Prostate gland (tissue), 2 donors: ENCODE data around the gene HDAC1. TPM values are rescaled to one million over a fixed set of nuclear protein-coding genes. Genes with fewer than 3 reads are reported as not detected.
"Not testable (repeated sequence)": the region's sequence is repeated elsewhere in the genome, so short reads cannot be mapped to it uniquely, and the experiment has no call there.

Source experiments
- DNase-seq: peaks from one replicate; pipeline ENCODE4 v3.0.0-alpha.2; 2019; ENCODE audit warnings: low spot score
- H3K27ac ChIP-seq, 2 donors: fragments of 200-600 bp; sonication (generic); 2 replicates each; pipeline ENCODE4 v1.5.1; 2017 to 2019
- H3K27me3 ChIP-seq: fragments of 200-600 bp; sonication (generic); replicated peaks from 2 replicates; pipeline ENCODE4 v1.5.1; 2019; ENCODE audit not compliant: insufficient read depth
- H3K36me3 ChIP-seq, 2 donors: fragments of 200-600 bp; sonication (generic); 1 replicate in 1 of 2; 2 replicates in 1 of 2; pipeline versions ENCODE4 v1.5.1 to v1.8.1; 2017 to 2019
- H3K4me1 ChIP-seq: fragments of 200-600 bp; sonication (generic); replicated peaks from 2 replicates; pipeline ENCODE4 v1.5.1; 2019
- H3K4me3 ChIP-seq, 2 donors: fragments of 200-600 bp; sonication (generic); 2 replicates each; pipeline ENCODE4 v1.5.1; 2017 to 2019
- H3K9me3 ChIP-seq: fragments of 200-600 bp; sonication (generic); 2 replicates; pipeline ENCODE4 v1.5.1; 2017
- POLR2A ChIP-seq: fragments of 450-650 bp; IDR thresholded peaks from one replicate; pipeline ENCODE4 v1.6.1; 2016; ENCODE audit warnings: antibody characterized with exemption, mild to moderate bottlenecking
- POLR2AphosphoS5 ChIP-seq: sonication (generic); formaldehyde crosslinking; IDR thresholded peaks from one replicate; pipeline ENCODE4 v1.6.1; 2017; ENCODE audit warnings: antibody characterized with exemption
- WGBS: methylation state at CpG from one replicate; pipeline ENCODE4 v1.1.5; 2018; 5-methylcytosine and 5-hydroxymethylcytosine counted together
- intact Hi-C: fragments of 100-400 bp; cut with DNase I; formaldehyde crosslinking; loops from one replicate; pipeline ENCODE4 v1.14.2; 2022
- total RNA-seq, 2 donors: library from RNA; depleted of rRNA; stranded (reverse); fragments of >200 nt; gene quantifications; one replicate each; pipeline ENCODE4 v1.1.0, GENCODE V29; 2016
- TF ChIP-seq, protein P1 (sequence below), 4 experiments: fragments of 200-600 bp in 2 of 4; fragments of 450-650 bp in 2 of 4; sonication (generic) in 2 of 4; IDR thresholded peaks; 1 replicate in 3 of 4; 2 replicates in 1 of 4; pipeline ENCODE4 v1.5.1; 2016 to 2019; ENCODE audit warnings: antibody characterized with exemption in 4 of 4, mild to moderate bottlenecking in 2 of 4, moderate library complexity in 2 of 4

HDAC1 gene
- total RNA-seq, 2 donors from 2014 or later: 85.8 to 98.0 TPM

DNA sequence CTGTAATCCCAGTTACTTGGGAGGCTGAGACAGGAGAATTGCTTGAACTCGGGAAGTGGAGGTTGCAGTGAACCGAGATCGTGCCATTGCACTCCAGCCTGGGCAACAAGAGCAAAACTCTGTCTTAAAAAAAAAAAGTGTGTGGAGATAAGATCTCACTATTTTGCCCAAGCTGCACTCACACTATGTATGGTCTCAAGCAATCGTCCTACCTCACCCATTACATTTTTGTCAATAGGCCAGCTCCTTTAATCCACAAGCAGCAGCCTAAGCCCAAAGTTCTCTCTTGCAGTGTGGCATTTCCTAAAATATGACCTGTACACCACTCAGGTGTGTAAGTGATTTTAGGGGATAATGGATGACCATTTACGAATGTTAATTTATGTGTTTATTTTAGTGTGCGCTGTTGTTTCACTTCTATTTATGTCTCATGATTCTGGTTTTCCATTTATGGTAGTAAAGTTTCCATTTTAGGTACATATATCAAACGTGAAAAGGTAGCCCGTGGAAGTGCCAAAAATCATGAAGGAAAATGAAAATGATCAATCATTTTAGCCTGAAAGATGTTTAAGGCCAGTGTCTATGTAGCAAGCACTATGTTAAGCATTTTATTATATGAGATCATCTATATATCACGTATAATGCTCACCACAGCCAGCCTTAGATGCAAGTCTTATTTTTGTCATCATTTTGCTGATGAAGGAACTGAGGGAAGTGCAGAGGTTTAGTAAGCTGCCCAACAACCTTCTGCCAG is 35.2 kb upstream of the HDAC1 start:
- Histone ChIP-seq H3K27me3 (no peaks in the 10 kb centered on the region), H3K4me1 (no peaks in the 10 kb centered on the region), H3K27ac (no peak overlapping the region), H3K9me3 (no peaks in the 10 kb centered on the region), H3K4me3 (no peak overlapping the region), H3K36me3 (no peaks in the 10 kb centered on the region)
- WGBS: 67% methylated on average over 9 of the region's 9 CpGs
- intact Hi-C loops: no loop called here
- DNase-seq: no peak
- no peak for TF ChIP-seq POLR2A
- TF ChIP-seq, protein P1, sequence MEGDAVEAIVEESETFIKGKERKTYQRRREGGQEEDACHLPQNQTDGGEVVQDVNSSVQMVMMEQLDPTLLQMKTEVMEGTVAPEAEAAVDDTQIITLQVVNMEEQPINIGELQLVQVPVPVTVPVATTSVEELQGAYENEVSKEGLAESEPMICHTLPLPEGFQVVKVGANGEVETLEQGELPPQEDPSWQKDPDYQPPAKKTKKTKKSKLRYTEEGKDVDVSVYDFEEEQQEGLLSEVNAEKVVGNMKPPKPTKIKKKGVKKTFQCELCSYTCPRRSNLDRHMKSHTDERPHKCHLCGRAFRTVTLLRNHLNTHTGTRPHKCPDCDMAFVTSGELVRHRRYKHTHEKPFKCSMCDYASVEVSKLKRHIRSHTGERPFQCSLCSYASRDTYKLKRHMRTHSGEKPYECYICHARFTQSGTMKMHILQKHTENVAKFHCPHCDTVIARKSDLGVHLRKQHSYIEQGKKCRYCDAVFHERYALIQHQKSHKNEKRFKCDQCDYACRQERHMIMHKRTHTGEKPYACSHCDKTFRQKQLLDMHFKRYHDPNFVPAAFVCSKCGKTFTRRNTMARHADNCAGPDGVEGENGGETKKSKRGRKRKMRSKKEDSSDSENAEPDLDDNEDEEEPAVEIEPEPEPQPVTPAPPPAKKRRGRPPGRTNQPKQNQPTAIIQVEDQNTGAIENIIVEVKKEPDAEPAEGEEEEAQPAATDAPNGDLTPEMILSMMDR (IDR thresholded peaks at IDR 0.05): no peak
- TF ChIP-seq POLR2AphosphoS5: no peak

DNA sequence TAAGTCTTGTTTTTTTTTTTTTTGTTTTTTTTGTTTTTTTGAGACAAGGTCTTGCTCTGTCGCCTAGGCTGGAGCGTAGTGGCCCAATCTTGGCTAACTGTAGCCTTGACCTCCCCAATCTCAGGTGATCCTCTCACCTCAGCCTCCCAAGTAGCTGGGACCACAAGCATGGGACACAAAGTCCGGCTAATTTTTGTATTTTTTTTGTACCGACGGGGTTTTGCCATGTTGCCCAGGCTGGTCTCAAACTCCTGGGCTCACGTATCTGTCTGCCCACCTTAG is 34.7 kb upstream of the HDAC1 start:
- H3K4me1 ChIP-seq: no peaks in the 10 kb centered on the region

DNA sequence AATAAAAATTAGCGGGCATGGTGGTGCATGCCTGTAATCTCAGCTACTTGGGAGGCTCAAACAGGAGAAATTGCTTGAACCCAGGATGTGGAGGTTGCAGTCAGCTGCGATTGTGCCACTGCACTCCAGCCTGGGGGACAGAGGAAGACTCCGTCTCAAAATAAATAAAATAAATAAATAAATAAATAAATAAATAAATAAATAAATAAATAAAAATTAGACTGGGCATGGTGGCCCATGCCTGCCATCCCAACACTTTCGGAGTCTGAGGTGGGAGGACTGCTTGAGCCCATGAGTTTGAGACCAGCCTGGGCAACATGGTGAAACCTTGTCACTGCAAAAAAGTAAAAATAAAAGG is 28.7 kb upstream of the HDAC1 start:
- H3K4me3 ChIP-seq, H3K27ac ChIP-seq, intact Hi-C loops, DNase-seq, H3K36me3 ChIP-seq, H3K27me3 ChIP-seq, H3K9me3 ChIP-seq, H3K4me1 ChIP-seq: not testable (repeated sequence)
- 95% methylated on average over 4 of the region's 4 CpGs for WGBS

More for the DNA sequence above, 34.7 kb upstream of the HDAC1 start:
- TF ChIP-seq, protein P1 (IDR thresholded peaks at IDR 0.05): no peak
- no peak for TF ChIP-seq POLR2AphosphoS5
- TF ChIP-seq POLR2A: no peak
- no peak for DNase-seq
- H3K4me3 ChIP-seq: no peak overlapping the region
- no peak overlapping the region for H3K27ac ChIP-seq
- intact Hi-C loops: no loop called here
- no peaks in the 10 kb centered on the region for H3K9me3 ChIP-seq
- WGBS: 90% methylated on average over 6 of the region's 6 CpGs
- no peaks in the 10 kb centered on the region for H3K27me3 ChIP-seq
- no peaks in the 10 kb centered on the region for H3K36me3 ChIP-seq

DNA sequence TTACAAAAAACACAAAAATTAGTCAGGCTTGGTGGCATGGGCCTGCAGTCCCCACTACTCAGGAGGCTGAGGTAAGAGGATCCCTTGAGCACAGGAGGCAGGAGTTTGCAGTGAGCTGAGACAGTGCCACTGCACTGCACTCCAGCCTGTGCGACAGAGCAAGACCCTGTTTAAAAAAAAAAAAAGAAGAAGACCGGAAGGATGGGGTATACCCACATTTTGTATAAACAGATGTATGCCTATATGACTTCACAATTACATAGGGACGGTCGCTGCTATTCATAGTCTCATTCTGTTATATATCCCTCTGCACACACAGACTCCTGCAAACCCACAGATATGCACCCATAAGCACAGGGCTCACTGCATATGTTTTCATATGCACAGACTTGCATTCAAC is 28.1 kb upstream of the HDAC1 start:
- TF ChIP-seq POLR2AphosphoS5 (no peak), POLR2A (no peak)
- TF ChIP-seq, protein P1 (IDR thresholded peaks at IDR 0.05): no peak
- Histone ChIP-seq H3K4me3 (no peak overlapping the region), H3K36me3 (no peaks in the 10 kb centered on the region), H3K27me3 (no peaks in the 10 kb centered on the region), H3K27ac (no peak overlapping the region), H3K4me1 (no peaks in the 10 kb centered on the region), H3K9me3 (no peaks in the 10 kb centered on the region)
- intact Hi-C loops: no loop called here
- DNase-seq: no peak
- 66% methylated on average over 4 of the region's 4 CpGs for WGBS

DNA sequence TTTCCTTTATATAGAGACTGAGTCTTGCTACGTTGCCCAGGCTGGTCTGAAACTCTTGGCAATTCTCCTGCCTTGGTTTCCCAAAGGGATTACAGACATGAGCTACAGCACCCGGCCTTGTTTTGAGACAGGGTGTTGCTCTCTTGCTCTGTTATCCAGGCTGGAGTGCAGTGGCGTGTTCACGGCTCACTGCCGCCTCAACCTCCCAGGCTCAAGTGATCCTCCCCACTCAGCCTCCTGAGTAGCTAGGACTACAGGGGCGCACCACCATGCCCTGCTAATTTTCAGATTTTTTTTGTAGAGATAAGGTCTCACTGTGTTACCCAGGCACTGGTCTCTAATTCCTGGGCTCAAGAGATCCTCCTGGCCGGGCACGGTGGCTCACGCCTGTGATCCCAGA is 26.0 kb upstream of the HDAC1 start:
- DNase-seq: no peak
- Histone ChIP-seq H3K4me1 (no peaks in the 10 kb centered on the region), H3K27me3 (no peaks in the 10 kb centered on the region), H3K36me3 (no peaks in the 10 kb centered on the region), H3K27ac (no peak overlapping the region), H3K9me3 (no peaks in the 10 kb centered on the region), H3K4me3 (no peak overlapping the region)
- intact Hi-C loops: no loop called here
- no peak for TF ChIP-seq POLR2AphosphoS5
- TF ChIP-seq, protein P1 (IDR thresholded peaks at IDR 0.05): no peak
- no peak for TF ChIP-seq POLR2A
- 91% methylated on average over 9 of the region's 9 CpGs for WGBS
